Esophagus squamous epithelium (tissue), 4 donors: ENCODE results near the gene KLF4.

Experiments
- CTCF ChIP-seq, 6 experiments: fragments of 450-650 bp in 4 of 6; fragments of 200-600 bp in 2 of 6; sonication (generic) in 2 of 6; IDR thresholded peaks; one replicate each; pipeline ENCODE4 v1.5.1; 2016 to 2019; ENCODE audit warnings: antibody characterized with exemption in 6 of 6, mild to moderate bottlenecking in 4 of 6, moderate library complexity in 4 of 6
- POLR2A ChIP-seq, 4 donors: fragments of 450-650 bp; IDR thresholded peaks; one replicate each; pipeline ENCODE4 v1.6.1; 2017; ENCODE audit warnings: antibody characterized with exemption in 4 of 4, mild to moderate bottlenecking in 4 of 4, moderate library complexity in 3 of 4

GRCh38 chr9:107504585-107505455 is 15.3 kb upstream of the KLF4 start:
- no peak for TF ChIP-seq POLR2A (IDR thresholded peaks at IDR 0.05)
- no peak for TF ChIP-seq CTCF (IDR thresholded peaks at IDR 0.05)
